Activated T-cell treated with anti-CD3 and anti-CD28 coated beads, Interleukin-2, amount 50 U/mL, for 4 hours (primary cell): ENCODE measurements around the gene HDAC4. TPM values are rescaled to one million over a fixed set of nuclear protein-coding genes. Genes with fewer than 3 reads are reported as not detected.

ENCODE experiments used
- ATAC-seq, 2 donors: fragments of 200-7000 bp; cut with Tn5 transposase; one replicate each; pipeline ENCODE4 v1.10.0; 2021
- DNase-seq: peaks from one replicate; pipeline ENCODE4 v3.0.0-alpha.2; 2020
- H3K27me3 Mint-ChIP-seq: one replicate; pipeline ENCODE4 v1.8.0; 2021; ENCODE audit warnings: low read depth, mixed read lengths
- H3K36me3 Mint-ChIP-seq: one replicate; pipeline ENCODE4 v1.8.0; 2022; ENCODE audit warnings: mixed read lengths; ENCODE audit not compliant: insufficient read depth
- H3K4me1 Mint-ChIP-seq: one replicate; pipeline ENCODE4 v1.8.0; 2021; ENCODE audit warnings: low read depth, mixed read lengths
- H3K4me3 Mint-ChIP-seq: one replicate; pipeline ENCODE4 v1.8.0; 2021; ENCODE audit warnings: mild to moderate bottlenecking, moderate library complexity, mixed read lengths
- H3K9me3 Mint-ChIP-seq: one replicate; pipeline ENCODE4 v1.8.0; 2021; ENCODE audit warnings: mixed read lengths
- total RNA-seq, 3 donors: library from RNA; stranded (reverse); gene quantifications; one replicate each; pipeline ENCODE4 v1.2.1, GENCODE V29; 2021

Gene HDAC4
- total RNA-seq, 3 donors from 2014 or later, result 30.4 to 34.1 (median 31.9) TPM

- H3K27me3 Mint-ChIP-seq, result no peaks in the 10 kb centered on the region
- H3K9me3 Mint-ChIP-seq, result no peaks in the 10 kb centered on the region
- peaks cover 32% of the 10 kb centered on the region for H3K36me3 Mint-ChIP-seq
- DNase-seq (no peak), ATAC-seq (no peak)
- H3K4me1 Mint-ChIP-seq, result peaks cover 7% of the 10 kb centered on the region
- H3K4me3 Mint-ChIP-seq, result no peak overlapping the region
Observed at GRCh38 chr2:239125726-239126675, 274.8 kb downstream of the HDAC4 start.

- H3K4me1 Mint-ChIP-seq, result peaks cover 18% of the 10 kb centered on the region
- H3K27me3 Mint-ChIP-seq, result no peaks in the 10 kb centered on the region
- DNase-seq, result no peak
- ATAC-seq, result no peak
- H3K9me3 Mint-ChIP-seq, result no peaks in the 10 kb centered on the region
- H3K4me3 Mint-ChIP-seq, result no peak overlapping the region
- H3K36me3 Mint-ChIP-seq, result peaks cover 31% of the 10 kb centered on the region
Observed at GRCh38 chr2:239124152-239124899, 276.5 kb downstream of the HDAC4 start.

- ATAC-seq (no peak), DNase-seq (no peak)
- Mint-ChIP-seq H3K4me1 (peaks cover 27% of the 10 kb centered on the region), H3K9me3 (no peaks in the 10 kb centered on the region), H3K36me3 (peaks cover 26% of the 10 kb centered on the region), H3K4me3 (no peak overlapping the region), H3K27me3 (no peaks in the 10 kb centered on the region)
Observed at GRCh38 chr2:239122421-239123110, 278.3 kb downstream of the HDAC4 start.

- no peaks in the 10 kb centered on the region for H3K9me3 Mint-ChIP-seq
Observed at GRCh38 chr2:239121600-239122012, 279.2 kb downstream of the HDAC4 start.

GRCh38 chr2:239120664-239121063, 280.2 kb downstream of the HDAC4 start:
- Mint-ChIP-seq H3K4me1 (peaks cover 29% of the 10 kb centered on the region), H3K27me3 (no peaks in the 10 kb centered on the region), H3K9me3 (no peaks in the 10 kb centered on the region), H3K36me3 (peaks cover 14% of the 10 kb centered on the region), H3K4me3 (no peak overlapping the region)
- DNase-seq (no peak), ATAC-seq (no peak)

More at GRCh38 chr2:239121600-239122012, 279.2 kb downstream of the HDAC4 start:
- peaks cover 29% of the 10 kb centered on the region for H3K4me1 Mint-ChIP-seq
- H3K4me3 Mint-ChIP-seq, result no peak overlapping the region
- H3K36me3 Mint-ChIP-seq, result peaks cover 20% of the 10 kb centered on the region
- DNase-seq (no peak), ATAC-seq (no peak)
- H3K27me3 Mint-ChIP-seq, result no peaks in the 10 kb centered on the region

- DNase-seq (no peak), ATAC-seq (no peak)
- peaks cover 6% of the 10 kb centered on the region for H3K36me3 Mint-ChIP-seq
- H3K9me3 Mint-ChIP-seq, result no peaks in the 10 kb centered on the region
- H3K4me3 Mint-ChIP-seq, result peak overlapping the region; percentile 41
- peaks cover 29% of the 10 kb centered on the region for H3K4me1 Mint-ChIP-seq
- H3K27me3 Mint-ChIP-seq, result no peaks in the 10 kb centered on the region
Observed at GRCh38 chr2:239119346-239120126, 281.3 kb downstream of the HDAC4 start.

- Mint-ChIP-seq H3K27me3 (no peaks in the 10 kb centered on the region), H3K36me3 (peaks cover 1% of the 10 kb centered on the region), H3K9me3 (no peaks in the 10 kb centered on the region), H3K4me3 (peak overlapping the region; percentile 41), H3K4me1 (peaks cover 29% of the 10 kb centered on the region)
- DNase-seq, result no peak
- peak; percentile 65 to 74 for ATAC-seq
Observed at GRCh38 chr2:239118675-239119211, 282.1 kb downstream of the HDAC4 start.

GRCh38 chr2:239118264-239118663, 282.6 kb downstream of the HDAC4 start:
- no peak overlapping the region for H3K4me3 Mint-ChIP-seq

GRCh38 chr2:239117831-239118230, 283.0 kb downstream of the HDAC4 start:
- no peak for ATAC-seq
- Mint-ChIP-seq H3K27me3 (no peaks in the 10 kb centered on the region), H3K4me1 (peaks cover 29% of the 10 kb centered on the region), H3K9me3 (no peaks in the 10 kb centered on the region), H3K4me3 (no peak overlapping the region), H3K36me3 (peaks cover 1% of the 10 kb centered on the region)
- DNase-seq, result no peak

More at GRCh38 chr2:239118264-239118663, 282.6 kb downstream of the HDAC4 start:
- DNase-seq, result no peak
- H3K36me3 Mint-ChIP-seq, result peaks cover 1% of the 10 kb centered on the region
- ATAC-seq, result no peak
- no peaks in the 10 kb centered on the region for H3K9me3 Mint-ChIP-seq
- H3K27me3 Mint-ChIP-seq, result no peaks in the 10 kb centered on the region
- peaks cover 29% of the 10 kb centered on the region for H3K4me1 Mint-ChIP-seq

- Mint-ChIP-seq H3K27me3 (no peaks in the 10 kb centered on the region), H3K9me3 (no peaks in the 10 kb centered on the region), H3K36me3 (peaks cover 1% of the 10 kb centered on the region), H3K4me3 (no peak overlapping the region), H3K4me1 (peaks cover 26% of the 10 kb centered on the region)
- no peak for ATAC-seq
- no peak for DNase-seq
Observed at GRCh38 chr2:239116456-239117246, 284.2 kb downstream of the HDAC4 start.

GRCh38 chr2:239115616-239116015, 285.2 kb downstream of the HDAC4 start:
- DNase-seq (no peak), ATAC-seq (no peak)
- peaks cover 19% of the 10 kb centered on the region for H3K4me1 Mint-ChIP-seq
- H3K9me3 Mint-ChIP-seq, result no peaks in the 10 kb centered on the region
- peaks cover 4% of the 10 kb centered on the region for H3K36me3 Mint-ChIP-seq
- H3K27me3 Mint-ChIP-seq, result no peaks in the 10 kb centered on the region
- no peak overlapping the region for H3K4me3 Mint-ChIP-seq

GRCh38 chr2:239114616-239115265, 286.1 kb downstream of the HDAC4 start:
- no peak for DNase-seq
- Mint-ChIP-seq H3K9me3 (no peaks in the 10 kb centered on the region), H3K36me3 (peaks cover 8% of the 10 kb centered on the region), H3K4me3 (no peak overlapping the region), H3K4me1 (peaks cover 15% of the 10 kb centered on the region), H3K27me3 (no peaks in the 10 kb centered on the region)
- ATAC-seq, result no peak
